Stimulated activated CD8-positive, alpha-beta memory T cell treated with anti-CD3 and anti-CD28 coated beads, Interleukin-15, amount 100 ng/mL, for 24 hours (primary cell): Measurements from ENCODE around the gene LZTR1.

ENCODE experiments used
- DNase-seq: peaks from one replicate; pipeline ENCODE4 v3.0.0-alpha.2; 2020; ENCODE audit warnings: low read depth

LZTR1 gene

GRCh38 chr22:21015466-21016006, 33.4 kb downstream of the LZTR1 start:
- no peak for DNase-seq

GRCh38 chr22:21016644-21017420, 34.7 kb downstream of the LZTR1 start:
- no peak for DNase-seq

GRCh38 chr22:21018314-21018713, 36.2 kb downstream of the LZTR1 start:
- no peak for DNase-seq

GRCh38 chr22:21020802-21021429, 38.8 kb downstream of the LZTR1 start:
- DNase-seq: no peak

- DNase-seq: no peak
Observed at GRCh38 chr22:21022507-21022906, 40.4 kb downstream of the LZTR1 start.

- DNase-seq: no peak
Observed at GRCh38 chr22:21022955-21023614, 41.0 kb downstream of the LZTR1 start.

GRCh38 chr22:21025266-21025665, 43.2 kb downstream of the LZTR1 start:
- DNase-seq: no peak

- DNase-seq: no peak
Observed at GRCh38 chr22:21025763-21026755, 44.0 kb downstream of the LZTR1 start.

- DNase-seq: no peak
Observed at GRCh38 chr22:21026783-21027692, 44.9 kb downstream of the LZTR1 start.

GRCh38 chr22:21028277-21029251, 46.5 kb downstream of the LZTR1 start:
- no peak for DNase-seq

GRCh38 chr22:21029486-21030025, 47.5 kb downstream of the LZTR1 start:
- DNase-seq: no peak

- DNase-seq: no peak
Observed at GRCh38 chr22:21030032-21030431, 47.9 kb downstream of the LZTR1 start.

- DNase-seq: no peak
Observed at GRCh38 chr22:21030621-21031544, 48.8 kb downstream of the LZTR1 start.

- DNase-seq: no peak
Observed at GRCh38 chr22:21031545-21032036, 49.5 kb downstream of the LZTR1 start.

GRCh38 chr22:21032037-21032867, 50.2 kb downstream of the LZTR1 start, which contains the start of gene SLC7A4:
Gene SLC7A4 (minus strand): TSS chr22:21032561. CDS start chr22:21031812, 749 bp downstream.
- DNase-seq: no peak

- no peak for DNase-seq
Observed at GRCh38 chr22:21032868-21033688, 51.0 kb downstream of the LZTR1 start.
